ACHN (cell line): ENCODE results near the gene SUPT3H.
"Not testable (repeated sequence)": the region's sequence is repeated elsewhere in the genome, so short reads cannot be mapped to it uniquely, and the experiment has no call there.

Experiments used
- DNase-seq: peaks from one replicate; pipeline ENCODE4 v3.0.0-alpha.2; 2015
- in situ Hi-C: cut with HindIII; loops from 2 replicates; pipeline ENCODE4 v1.10.0; 2017; ENCODE audit warnings: low sequenced_read_pairs, low pct_ligation_motif_present, low pct_unique_long_range_greater_than_20kb

SUPT3H gene

DNA sequence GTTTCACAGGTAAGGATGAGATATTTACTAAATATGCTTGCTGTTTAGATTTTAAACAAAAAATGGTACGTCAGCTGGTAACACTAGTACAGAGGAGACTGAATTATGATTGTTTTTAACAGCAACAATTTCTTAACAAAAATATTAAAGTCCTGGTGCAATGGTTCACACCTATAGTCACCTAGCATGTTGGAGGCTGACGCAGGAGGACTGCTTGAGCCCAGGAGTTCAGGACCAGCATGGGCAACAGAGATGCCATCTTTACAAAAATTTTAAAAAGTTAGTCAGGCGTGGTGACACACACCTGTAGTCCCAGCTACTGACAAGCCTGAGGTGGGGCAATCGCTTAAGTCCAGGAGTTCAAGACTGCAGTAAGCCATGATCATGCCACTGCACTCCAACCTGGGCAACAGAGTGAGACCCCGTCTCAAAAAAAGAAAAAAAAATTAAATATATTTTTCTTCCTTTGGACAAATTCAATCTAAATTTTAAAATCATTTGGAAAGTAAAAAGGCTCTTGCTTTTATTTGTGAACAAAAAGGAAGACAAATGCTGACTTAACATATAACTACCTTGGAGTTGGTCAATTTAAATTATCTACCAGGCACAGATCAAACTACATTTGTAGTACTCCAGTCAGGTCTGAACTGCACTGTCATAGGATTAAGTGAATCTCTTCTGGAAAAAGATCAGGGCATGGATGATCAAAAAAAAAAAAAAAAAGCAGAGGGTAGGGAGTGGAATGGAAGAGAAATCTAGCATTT, 87.8 kb downstream of the SUPT3H start:
- in situ Hi-C loops: no loop called here

GRCh38 chr6:45286707-45287106, 91.0 kb downstream of the SUPT3H start:
- DNase-seq, in situ Hi-C loops: not testable (repeated sequence)

More for the DNA sequence above, 87.8 kb downstream of the SUPT3H start:
- DNase-seq: no peak

DNA sequence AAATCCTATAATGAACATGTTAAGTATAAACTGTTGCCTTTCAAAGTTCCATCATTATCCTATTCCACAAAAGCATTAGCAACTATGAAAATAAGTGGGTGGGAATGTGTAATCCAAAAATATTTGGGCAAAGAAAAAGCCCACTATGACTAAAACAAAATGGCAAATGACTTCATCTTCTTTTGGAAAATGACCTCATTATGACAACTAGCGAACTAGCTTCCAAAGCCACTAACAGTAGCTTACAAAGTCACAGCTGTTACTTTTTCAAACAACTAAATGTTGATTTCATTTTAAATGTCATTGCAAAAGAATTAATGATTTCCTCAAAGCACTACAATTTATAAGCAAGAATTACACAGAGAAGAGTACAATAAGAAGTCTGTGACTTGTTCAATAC, 99.4 kb downstream of the SUPT3H start:
- in situ Hi-C loops: no loop called here
- no peak for DNase-seq

- in situ Hi-C loops, DNase-seq: not testable (repeated sequence)
Observed at GRCh38 chr6:45277741-45278140, 100.0 kb downstream of the SUPT3H start.

DNA sequence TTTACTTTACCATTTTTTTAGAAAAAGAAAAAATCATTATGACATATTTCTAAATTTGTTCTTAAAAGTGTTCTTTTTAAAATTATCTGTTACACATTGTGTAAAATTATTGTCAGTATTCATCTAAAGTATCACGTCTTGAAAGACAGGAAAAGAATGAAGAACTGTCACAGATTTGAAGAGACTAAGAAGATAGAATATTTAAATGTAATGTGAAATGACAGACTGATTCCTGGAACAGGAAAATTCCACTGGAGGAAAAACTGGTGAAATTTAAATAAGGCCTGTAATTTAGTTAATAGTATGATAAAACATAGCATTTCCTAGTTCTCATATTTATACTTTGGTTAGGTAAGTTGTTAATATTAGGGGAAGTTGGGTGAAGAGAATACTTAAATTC, 102.4 kb downstream of the SUPT3H start:
- no peak for DNase-seq
- in situ Hi-C loops: no loop called here

DNA sequence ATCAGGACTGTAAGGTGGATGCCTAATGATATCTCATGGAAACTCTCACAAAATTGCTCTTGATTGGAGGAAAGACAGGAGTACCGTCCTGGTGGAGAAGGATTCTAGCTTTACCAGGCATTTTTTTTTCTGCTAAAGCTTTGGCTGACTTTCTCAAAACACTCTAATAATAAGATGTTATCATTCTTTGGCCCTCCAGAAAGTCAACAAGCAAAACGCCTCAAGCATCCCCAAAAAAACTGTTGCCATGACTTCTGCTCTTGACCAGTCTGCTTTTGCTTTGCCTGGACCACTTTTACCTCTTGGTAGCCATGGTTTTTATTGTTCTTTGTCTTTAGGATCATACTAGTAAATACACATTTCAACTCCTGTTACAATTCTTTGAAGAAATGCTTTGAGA, 105.1 kb downstream of the SUPT3H start:
- no peak for DNase-seq

GRCh38 chr6:45265246-45265645, 112.5 kb downstream of the SUPT3H start:
- no peak for DNase-seq
- in situ Hi-C loops: no loop called here

More for the DNA sequence above, 105.1 kb downstream of the SUPT3H start:
- in situ Hi-C loops: no loop called here

- in situ Hi-C loops: no loop called here
Observed at GRCh38 chr6:45260696-45261095, 117.0 kb downstream of the SUPT3H start.

GRCh38 chr6:45256697-45257695, 120.7 kb downstream of the SUPT3H start:
- no peak for DNase-seq
- in situ Hi-C loops: no loop called here

More at GRCh38 chr6:45260696-45261095, 117.0 kb downstream of the SUPT3H start:
- no peak for DNase-seq

GRCh38 chr6:45255434-45255833, 122.3 kb downstream of the SUPT3H start:
- in situ Hi-C loops: no loop called here
- no peak for DNase-seq

GRCh38 chr6:45254253-45254652, 123.5 kb downstream of the SUPT3H start:
- no peak for DNase-seq
- in situ Hi-C loops: no loop called here

DNA sequence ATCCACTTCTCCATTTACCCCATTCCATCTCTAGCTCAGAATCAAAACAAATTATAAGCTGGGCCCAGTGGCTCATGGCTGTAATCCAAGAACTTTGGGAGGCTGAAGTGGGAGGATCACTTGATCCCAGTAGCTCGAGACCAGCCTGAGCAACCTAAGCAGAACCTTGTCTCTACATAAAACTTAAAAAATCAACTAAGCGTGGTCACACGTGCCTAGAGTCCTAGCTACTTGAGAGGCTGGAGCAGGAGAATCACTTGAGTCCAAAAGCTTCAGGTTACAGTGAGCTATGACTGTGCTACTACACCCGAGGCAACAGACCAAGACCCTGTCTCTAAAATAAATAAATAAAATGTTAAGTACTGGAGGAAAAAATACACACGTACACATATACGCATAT, 124.3 kb downstream of the SUPT3H start:
- DNase-seq: no peak
- in situ Hi-C loops: no loop called here

DNA sequence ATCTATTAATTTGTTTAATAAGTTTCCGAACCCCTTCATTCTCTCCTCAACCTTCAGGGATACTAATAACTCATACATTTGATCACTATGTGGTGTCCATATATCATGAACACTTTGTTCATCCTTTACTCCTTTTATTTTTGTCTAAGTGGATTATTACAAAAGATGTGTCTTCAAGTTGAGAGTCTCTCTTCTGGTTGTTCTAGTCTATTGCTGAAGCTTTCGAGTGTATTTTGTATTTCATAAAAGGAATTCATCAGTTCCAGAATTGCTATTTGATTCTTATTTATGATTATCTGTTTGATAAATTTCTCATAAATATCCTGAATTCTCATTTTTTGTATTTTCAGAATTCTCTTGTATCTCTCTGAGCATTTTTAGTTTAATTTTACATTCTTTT, 146.1 kb downstream of the SUPT3H start:
- no peak for DNase-seq
- in situ Hi-C loops: no loop called here

GRCh38 chr6:45229416-45229815, 148.3 kb downstream of the SUPT3H start:
- no peak for DNase-seq
- in situ Hi-C loops: no loop called here

DNA sequence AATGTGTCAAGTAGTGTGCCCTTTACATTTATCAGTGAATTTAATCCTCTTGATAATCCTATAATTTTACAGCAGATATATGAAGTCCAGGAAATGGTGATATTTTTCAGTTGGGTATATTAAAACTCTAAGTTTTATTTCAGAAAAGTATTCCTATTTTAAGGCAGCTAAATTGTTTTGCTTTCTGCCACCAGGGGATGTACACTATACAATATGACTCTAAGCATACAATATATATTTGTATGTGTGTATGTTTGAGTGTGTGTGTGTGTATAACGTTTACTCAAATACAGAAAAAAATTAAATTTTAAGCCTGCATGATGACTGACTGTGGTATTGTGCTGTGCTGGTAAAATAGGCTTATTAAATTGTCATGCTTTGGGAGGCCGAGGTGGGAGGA, 151.7 kb downstream of the SUPT3H start:
- in situ Hi-C loops: no loop called here

GRCh38 chr6:45222380-45222779, 155.4 kb downstream of the SUPT3H start:
- DNase-seq: no peak
- in situ Hi-C loops: no loop called here

More for the DNA sequence above, 151.7 kb downstream of the SUPT3H start:
- DNase-seq: no peak

- in situ Hi-C loops: no loop called here
- no peak for DNase-seq
Observed at GRCh38 chr6:45215759-45216158, 162.0 kb downstream of the SUPT3H start.

DNA sequence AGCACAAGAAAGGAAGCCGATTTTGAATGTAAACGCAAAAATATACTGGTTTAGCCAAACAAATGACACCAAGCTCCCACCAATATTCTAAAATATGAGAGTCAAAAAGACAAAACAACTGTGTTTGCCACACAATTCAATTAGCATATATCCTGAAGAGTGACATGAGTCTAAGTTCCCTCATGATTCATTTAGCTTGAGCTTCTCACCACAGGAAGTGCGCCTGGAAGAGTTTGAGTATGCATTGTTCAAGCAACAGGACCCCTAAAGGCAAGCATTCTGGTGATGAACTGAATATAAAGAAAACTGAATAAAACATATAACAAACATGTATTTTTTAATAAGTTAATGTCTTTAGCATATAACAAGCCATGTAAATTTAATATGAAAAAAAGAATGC, 164.8 kb downstream of the SUPT3H start:
- peak; percentile 42 for DNase-seq
- in situ Hi-C loops: no loop called here

GRCh38 chr6:45209762-45210161, 168.0 kb downstream of the SUPT3H start:
- DNase-seq: no peak
- in situ Hi-C loops: no loop called here
